Iris pigment epithelial cell (primary cell): ENCODE results near the gene PDS5B.
"Not testable (repeated sequence)": the region's sequence is repeated elsewhere in the genome, so short reads cannot be mapped to it uniquely, and the experiment has no call there.

ENCODE experiments used
- DNase-seq: peaks from one replicate; pipeline ENCODE4 v3.0.0-alpha.2; 2011; ENCODE audit warnings: low read depth

Gene PDS5B

DNA sequence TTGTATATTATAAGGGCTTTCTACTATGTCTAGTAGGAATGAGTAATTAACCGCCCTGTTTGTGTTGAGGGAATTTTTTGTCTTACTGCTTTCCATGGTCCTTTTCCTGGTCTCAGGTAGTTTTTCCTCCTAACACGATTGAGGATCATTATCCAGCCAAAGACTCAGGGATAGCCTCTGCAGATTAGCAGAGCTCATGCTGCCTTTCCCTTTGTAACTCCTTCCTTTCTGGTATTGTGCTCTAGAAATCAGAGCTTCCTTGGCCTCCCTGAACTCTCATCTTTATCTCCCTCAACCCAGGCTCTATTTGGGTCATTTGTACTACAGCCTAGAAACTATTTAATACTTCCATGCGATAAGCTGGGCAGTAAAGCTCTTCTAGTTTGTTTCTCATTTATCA is 142.1 kb downstream of the PDS5B start:
- DNase-seq, result no peak

GRCh38 chr13:32729097-32729496 is 142.8 kb downstream of the PDS5B start:
- not testable (repeated sequence) for DNase-seq

GRCh38 chr13:32731074-32731473 is 144.8 kb downstream of the PDS5B start:
- no peak for DNase-seq

DNA sequence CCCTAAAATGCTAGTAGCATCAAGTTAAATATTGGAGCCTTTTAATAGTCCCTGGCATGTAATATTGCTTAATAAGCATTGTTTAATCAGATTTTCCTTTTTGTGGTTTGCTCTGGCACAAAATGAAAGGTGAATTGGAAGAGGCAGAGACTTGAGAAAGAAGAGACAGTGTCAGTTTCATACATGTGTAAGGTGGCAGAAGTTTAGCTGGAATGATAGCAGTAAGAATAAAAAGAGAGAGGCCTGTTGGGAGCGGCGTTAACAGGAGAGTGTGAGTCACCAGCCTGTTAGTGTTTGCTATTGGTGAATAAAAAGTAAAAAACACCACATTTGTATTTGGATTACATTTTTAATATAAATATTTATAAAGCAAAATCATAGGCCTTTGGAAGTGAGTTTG is 145.3 kb downstream of the PDS5B start:
- DNase-seq, result peak; percentile 67

- DNase-seq, result no peak
These were observed 147.4 kb downstream of the PDS5B start for GRCh38 chr13:32733690-32734089.

GRCh38 chr13:32734511-32734910 is 148.3 kb downstream of the PDS5B start:
- DNase-seq, result peak; percentile 92

GRCh38 chr13:32735859-32736258 is 149.6 kb downstream of the PDS5B start:
- no peak for DNase-seq

DNA sequence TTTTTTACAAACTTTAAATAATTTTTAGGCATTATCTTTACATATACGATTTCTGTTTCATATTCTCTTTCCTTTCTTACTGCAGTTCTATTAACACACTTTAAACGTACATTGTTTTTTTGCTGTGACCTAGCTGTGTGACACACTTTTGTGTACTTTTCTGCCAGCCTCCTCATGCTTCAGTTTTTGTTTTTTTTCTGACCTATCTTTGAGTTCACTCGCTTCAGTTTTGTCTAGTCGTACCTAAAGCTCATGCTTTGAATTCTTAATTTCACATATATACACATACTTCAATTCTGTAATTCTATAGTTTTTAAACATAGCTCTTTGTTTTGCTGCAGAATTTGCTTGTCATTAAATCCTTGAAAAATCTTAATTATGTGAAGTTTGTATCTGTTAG is 150.4 kb downstream of the PDS5B start:
- DNase-seq, result no peak

GRCh38 chr13:32737111-32737571 is 150.9 kb downstream of the PDS5B start:
- DNase-seq, result peak; percentile 32

- DNase-seq, result no peak
These were observed 151.4 kb downstream of the PDS5B start for GRCh38 chr13:32737679-32738078.

GRCh38 chr13:32745509-32745908 is 159.3 kb downstream of the PDS5B start:
- no peak for DNase-seq

DNA sequence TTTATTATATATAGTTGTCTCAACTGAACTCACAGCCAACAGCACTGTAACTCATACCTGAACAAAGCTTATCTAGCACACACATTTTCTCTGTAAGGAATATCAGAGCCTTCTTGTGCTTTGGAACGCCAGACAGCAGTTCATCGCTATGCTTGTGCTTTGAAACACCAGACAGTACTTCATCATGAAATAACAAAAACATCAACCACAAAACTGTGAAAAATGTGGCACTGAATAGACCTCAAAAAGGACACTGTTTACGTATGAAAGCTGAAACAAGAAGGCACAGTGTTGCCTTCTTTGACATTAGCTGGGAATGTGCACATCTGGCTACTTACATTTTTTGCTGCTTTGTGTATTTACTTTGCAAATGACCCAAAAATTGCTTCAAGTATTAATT is 160.2 kb downstream of the PDS5B start:
- peak; percentile 71 for DNase-seq

- DNase-seq, result no peak
These were observed 162.1 kb downstream of the PDS5B start for GRCh38 chr13:32748305-32748704.

DNA sequence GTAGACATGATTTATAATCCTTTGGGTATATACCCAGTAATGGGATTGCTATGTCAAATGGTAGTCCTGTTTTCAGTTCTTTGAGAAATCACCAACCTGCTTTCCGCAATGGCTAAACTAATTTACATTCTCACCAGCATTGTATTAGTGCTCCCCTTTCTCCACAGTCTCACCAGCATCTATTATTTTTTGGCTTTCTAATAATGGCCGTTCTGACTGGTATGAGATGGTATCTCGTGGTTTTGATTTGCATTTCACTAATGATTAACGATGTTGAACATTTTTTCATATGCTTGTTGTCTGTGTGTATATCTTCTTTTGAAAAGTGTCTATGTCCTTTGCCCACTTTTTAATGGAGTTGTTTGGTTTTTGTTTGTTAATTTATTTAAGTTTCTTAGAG is 165.1 kb downstream of the PDS5B start:
- no peak for DNase-seq

GRCh38 chr13:32752311-32752710 is 166.1 kb downstream of the PDS5B start:
- no peak for DNase-seq

DNA sequence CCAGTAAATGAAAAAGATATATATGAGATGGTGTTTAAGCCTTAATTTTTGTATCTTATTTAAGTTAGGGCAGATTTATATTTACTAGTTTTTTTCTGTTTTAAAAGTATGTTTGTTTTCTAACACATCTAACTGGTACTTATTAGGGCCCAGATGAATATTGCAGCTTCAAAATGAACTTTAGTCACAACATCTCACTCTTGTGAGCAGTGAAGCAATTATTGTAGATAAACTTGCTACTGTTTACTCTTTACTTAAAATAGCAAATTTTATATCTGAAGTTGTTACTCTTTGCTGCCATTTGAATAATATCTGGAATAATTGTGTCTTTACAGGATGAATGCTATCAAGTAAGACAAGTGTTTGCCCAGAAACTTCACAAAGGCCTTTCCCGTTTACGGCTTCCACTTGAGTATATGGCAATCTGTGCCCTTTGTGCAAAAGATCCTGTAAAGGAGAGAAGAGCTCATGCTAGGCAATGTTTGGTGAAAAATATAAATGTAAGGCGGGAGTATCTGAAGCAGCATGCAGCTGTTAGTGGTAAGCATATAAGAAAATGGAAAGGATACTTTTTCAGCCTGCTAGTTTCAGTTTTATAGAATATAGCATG is 166.8 kb downstream of the PDS5B start:
- no peak for DNase-seq

GRCh38 chr13:32754179-32754578 is 167.9 kb downstream of the PDS5B start:
- no peak for DNase-seq

DNA sequence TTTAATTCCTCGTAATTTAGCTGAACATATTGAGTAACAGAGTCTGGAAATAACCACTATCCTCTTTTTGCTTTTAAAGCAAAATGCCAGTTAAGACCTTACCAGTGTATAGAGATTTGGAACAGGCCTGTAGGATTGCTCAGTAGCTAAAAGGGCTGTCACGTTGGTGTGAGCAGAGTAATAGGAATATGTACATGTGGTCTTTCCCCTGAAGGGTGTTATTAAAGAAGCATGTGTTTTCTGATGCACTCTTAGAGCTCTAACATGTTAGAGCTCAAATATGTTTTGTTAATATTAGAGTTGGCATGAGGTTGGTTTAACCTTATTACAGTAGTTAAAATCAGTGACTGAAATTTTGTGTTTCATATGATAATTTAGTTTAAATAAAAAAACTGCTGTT is 172.9 kb downstream of the PDS5B start:
- no peak for DNase-seq

DNA sequence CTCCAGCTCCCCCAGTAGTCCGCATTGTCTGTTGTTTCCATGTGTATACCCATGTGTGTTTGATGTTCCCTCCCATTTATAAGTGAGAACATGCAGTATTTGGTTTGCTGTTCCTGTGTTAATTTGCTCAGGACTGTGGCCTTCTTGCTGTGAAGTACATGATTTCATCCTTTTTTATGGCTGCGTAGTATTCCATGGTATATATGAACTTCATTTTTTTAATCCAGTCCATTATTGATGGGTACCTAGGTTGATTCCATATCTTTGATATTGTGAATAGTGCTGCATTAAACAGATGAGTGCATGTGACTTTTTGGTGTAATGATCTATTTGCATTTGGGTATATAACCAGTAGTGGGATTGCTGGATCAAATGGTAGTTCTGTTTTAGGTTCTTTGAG is 175.2 kb downstream of the PDS5B start:
- DNase-seq, result no peak

DNA sequence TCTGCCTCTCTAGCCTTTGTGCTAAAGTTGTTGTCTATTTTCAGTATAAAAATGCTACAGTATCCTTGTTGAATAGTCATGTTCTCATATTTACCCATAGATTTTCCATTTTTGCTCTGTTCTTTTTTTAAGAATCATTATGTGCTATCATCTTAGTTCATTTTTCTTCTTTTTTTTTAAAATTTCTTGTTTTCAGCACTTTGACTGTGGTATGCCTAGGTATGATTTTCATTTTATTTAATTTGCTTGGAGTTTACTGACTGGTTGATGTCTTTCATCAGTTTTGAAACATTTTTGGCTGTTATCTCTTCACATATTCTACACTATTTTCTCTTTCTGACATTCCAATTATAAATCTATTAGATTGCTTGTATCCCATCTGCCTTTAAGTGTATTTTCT is 192.9 kb downstream of the PDS5B start:
- no peak for DNase-seq

DNA sequence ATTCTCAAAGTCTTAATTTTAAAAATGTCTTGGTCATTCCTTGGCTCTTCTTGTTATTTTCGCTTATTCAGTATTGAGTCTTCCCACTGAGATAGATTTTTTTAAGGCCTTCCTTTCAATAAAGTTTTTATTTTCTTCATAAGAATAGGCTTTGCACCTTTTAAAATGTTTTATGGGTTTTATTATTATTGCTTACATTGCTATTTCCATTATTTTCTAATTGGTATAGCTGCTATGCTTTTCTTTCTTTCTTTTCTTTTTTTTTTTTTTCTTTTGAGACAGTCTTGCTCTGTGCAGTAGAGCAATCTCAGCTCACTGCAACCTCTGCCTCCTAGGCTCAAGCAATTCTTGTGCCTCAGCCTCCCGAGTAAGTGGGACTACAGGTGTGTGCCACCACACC is 195.7 kb downstream of the PDS5B start:
- no peak for DNase-seq

DNA sequence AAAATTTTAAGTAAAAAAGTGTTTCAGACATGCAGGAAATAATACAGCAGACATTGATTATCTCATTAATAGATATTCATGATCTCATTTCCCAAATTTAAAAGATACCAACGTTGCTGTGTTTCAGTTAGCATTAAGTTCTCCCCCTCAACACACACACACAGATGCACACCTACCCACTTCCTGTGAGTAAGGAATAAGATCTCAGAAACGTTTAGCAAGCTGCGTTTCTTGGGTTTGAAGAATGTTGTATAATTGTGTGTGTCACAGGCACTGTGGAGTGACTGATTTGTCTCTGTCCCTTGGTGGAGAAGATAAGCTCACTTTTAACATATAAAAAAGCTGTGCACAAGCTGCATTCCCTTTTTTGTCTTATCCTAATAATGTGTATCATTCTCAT is 196.8 kb downstream of the PDS5B start:
- peak; percentile 50 for DNase-seq

- no peak for DNase-seq
These were observed 204.5 kb downstream of the PDS5B start for GRCh38 chr13:32790731-32791130.

DNA sequence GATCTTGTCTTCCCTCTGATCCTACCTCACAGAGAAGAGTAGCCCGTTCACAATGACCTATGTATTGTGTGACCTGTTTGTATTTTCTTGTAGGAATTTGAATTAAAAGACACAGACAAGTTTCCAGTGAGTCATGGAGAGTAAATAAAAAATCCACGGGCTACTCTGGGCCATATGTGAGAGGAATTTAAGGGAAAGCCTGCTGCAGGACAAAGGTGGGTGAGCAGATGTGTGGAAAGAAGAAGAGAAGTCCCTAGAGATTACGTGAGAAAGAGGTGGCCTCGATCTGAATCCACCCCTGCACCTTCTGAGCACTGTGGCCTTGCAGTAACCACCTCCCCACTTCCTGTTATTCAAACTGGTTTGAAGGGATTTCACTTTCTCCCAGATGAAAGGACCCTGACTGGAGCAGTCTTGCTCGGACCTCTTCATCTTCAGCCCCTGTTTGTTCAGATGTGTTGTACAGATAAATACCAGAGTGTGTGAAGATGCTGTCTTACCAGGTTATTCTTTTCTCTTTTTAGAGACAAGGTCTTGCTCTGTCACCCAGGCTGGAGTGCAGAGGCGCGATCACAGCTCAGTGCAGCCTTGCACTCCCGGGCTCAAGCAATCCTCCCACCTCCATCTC is 205.4 kb downstream of the PDS5B start:
- peak; percentile 33 for DNase-seq
